ENCODE results near the gene LGI4. TPM values are rescaled to one million over a fixed set of nuclear protein-coding genes. Genes with fewer than 3 reads are reported as not detected.

LGI4 gene
- total and polyA plus RNA-seq, 4 donors, result 0.18 to 1.5 (median 1.1) TPM

- Histone ChIP-seq H3K4me1 (ENCODE audit: control insufficient read depth in 4 of 4, insufficient read depth in 4 of 4, low read length in 3 of 4) (peaks cover 0 to 6% (median 2%) of the 10 kb centered on the region in 4 donors), H3K27ac (ENCODE audit: low read depth in 1 of 2, low read length in 2 of 2) (no peak overlapping the region), H3K9me3 (ENCODE audit: control insufficient read depth in 4 of 4, low read length in 3 of 4) (no peaks in the 10 kb centered on the region), H3K36me3 (ENCODE audit: control insufficient read depth in 4 of 4, insufficient read depth in 3 of 4, low read depth in 1 of 4, low read length in 3 of 4) (no peaks in the 10 kb centered on the region), H3K4me3 (ENCODE audit: low read depth in 1 of 3, low read length in 3 of 3) (no peak overlapping the region), H3K27me3 (ENCODE audit: control insufficient read depth in 4 of 4, insufficient read depth in 4 of 4, low read length in 3 of 4) (no peaks in the 10 kb centered on the region), H3K9ac (ENCODE audit: low read depth in 1 of 2, low read length in 2 of 2) (no peak overlapping the region)
- DNase-seq (ENCODE audit: low spot score), result no peak
- WGBS, result 70% methylated on average over 7 of the region's 7 CpGs
- TF ChIP-seq GABPA (IDR thresholded peaks at IDR 0.05 in 1 of 2, conservative IDR thresholded peaks at IDR 0.05 in 1 of 2), result no peak
Measured at GRCh38 chr19:35146746-35147459, 12.0 kb upstream of the LGI4 start.

- Histone ChIP-seq H3K27ac (ENCODE audit: low read depth in 1 of 2, low read length in 2 of 2) (no peak overlapping the region), H3K4me1 (ENCODE audit: control insufficient read depth in 4 of 4, insufficient read depth in 4 of 4, low read length in 3 of 4) (peaks cover 5 to 20% (median 14%) of the 10 kb centered on the region in 4 donors), H3K9me3 (ENCODE audit: control insufficient read depth in 4 of 4, low read length in 3 of 4) (no peaks in the 10 kb centered on the region), H3K9ac (ENCODE audit: low read depth in 1 of 2, low read length in 2 of 2) (no peak overlapping the region), H3K36me3 (ENCODE audit: control insufficient read depth in 4 of 4, insufficient read depth in 3 of 4, low read depth in 1 of 4, low read length in 3 of 4) (no peaks in the 10 kb centered on the region), H3K4me3 (ENCODE audit: low read depth in 1 of 3, low read length in 3 of 3) (no peak overlapping the region), H3K27me3 (ENCODE audit: control insufficient read depth in 4 of 4, insufficient read depth in 4 of 4, low read length in 3 of 4) (no peaks in the 10 kb centered on the region)
- 55% methylated on average over 15 of the region's 15 CpGs for WGBS
- TF ChIP-seq EGR1 (IDR thresholded peaks at IDR 0.05; ENCODE audit: low read depth in 2 of 2) (no peak), NR2F2 (IDR thresholded peaks at IDR 0.05) (no peak), GABPA (IDR thresholded peaks at IDR 0.05 in 1 of 2, conservative IDR thresholded peaks at IDR 0.05 in 1 of 2) (no peak), ATF3 (IDR thresholded peaks at IDR 0.05) (no peak), TAF1 (conservative IDR thresholded peaks at IDR 0.05) (no peak), HNF4G (IDR thresholded peaks at IDR 0.05) (no peak), MAX (IDR thresholded peaks at IDR 0.05) (no peak), SP1 (IDR thresholded peaks at IDR 0.05) (no peak), REST (IDR thresholded peaks at IDR 0.05) (no peak), RXRA (IDR thresholded peaks at IDR 0.05) (no peak), JUND (IDR thresholded peaks at IDR 0.05) (no peak), RAD21 (IDR thresholded peaks at IDR 0.05) (no peak), FOXA2 (IDR thresholded peaks at IDR 0.05) (no peak), HNF4A (conservative IDR thresholded peaks at IDR 0.05) (no peak)
- no peak for DNase-seq (ENCODE audit: low spot score)
Measured at GRCh38 chr19:35144600-35145436, 10.0 kb upstream of the LGI4 start.
